ENCODE data around the gene SF3B1.
"Not testable (repeated sequence)": the region's sequence is repeated elsewhere in the genome, so short reads cannot be mapped to it uniquely, and the experiment has no call there.

SF3B1 gene

GRCh38 chr2:197378086-197378485, 56.7 kb downstream of the SF3B1 start:
- DNase-seq: no peak

- no peak for DNase-seq
These were observed 57.2 kb downstream of the SF3B1 start for GRCh38 chr2:197377670-197378069.

GRCh38 chr2:197372592-197372991, 62.2 kb downstream of the SF3B1 start:
- no peak for DNase-seq

- not testable (repeated sequence) for DNase-seq
These were observed 64.2 kb downstream of the SF3B1 start for GRCh38 chr2:197370664-197371063.

GRCh38 chr2:197369933-197370320, 64.9 kb downstream of the SF3B1 start:
- DNase-seq: no peak

- no peak for DNase-seq
These were observed 65.4 kb downstream of the SF3B1 start for GRCh38 chr2:197369228-197369932.

GRCh38 chr2:197368412-197368811, 66.4 kb downstream of the SF3B1 start:
- DNase-seq: no peak

- DNase-seq: no peak
These were observed 70.8 kb downstream of the SF3B1 start for GRCh38 chr2:197363998-197364397.

- no peak for DNase-seq
These were observed 74.1 kb downstream of the SF3B1 start for GRCh38 chr2:197360744-197361156.

GRCh38 chr2:197359859-197360258, 75.0 kb downstream of the SF3B1 start:
- no peak for DNase-seq

- DNase-seq: no peak
These were observed 75.9 kb downstream of the SF3B1 start for GRCh38 chr2:197358931-197359330.

GRCh38 chr2:197357986-197358385, 76.8 kb downstream of the SF3B1 start:
- no peak for DNase-seq

- DNase-seq: no peak
These were observed 78.7 kb downstream of the SF3B1 start for GRCh38 chr2:197356136-197356535.

GRCh38 chr2:197354169-197354558, 80.7 kb downstream of the SF3B1 start:
- DNase-seq: no peak

GRCh38 chr2:197353393-197354168, 81.2 kb downstream of the SF3B1 start:
- DNase-seq: no peak

- no peak for DNase-seq
These were observed 85.1 kb downstream of the SF3B1 start for GRCh38 chr2:197349699-197350098.

GRCh38 chr2:197348721-197349360, 86.0 kb downstream of the SF3B1 start:
- DNase-seq: no peak

- no peak for DNase-seq
These were observed 88.9 kb downstream of the SF3B1 start for GRCh38 chr2:197345846-197346370.

GRCh38 chr2:197343968-197344367, 90.9 kb downstream of the SF3B1 start:
- DNase-seq: not testable (repeated sequence)

- no peak for DNase-seq
These were observed 94.2 kb downstream of the SF3B1 start for GRCh38 chr2:197340591-197340990.
